H1 (cell line): ENCODE results near the gene GSTO1. TPM values are rescaled to one million over a fixed set of nuclear protein-coding genes. Genes with fewer than 3 reads are reported as not detected.

Source experiments
- CBX5 ChIP-seq: fragments of 300-800, 300-1000 bp; sonication (generic); IDR thresholded peaks from 2 replicates; pipeline ENCODE4 v1.7.1; 2016; ENCODE audit warnings: antibody characterized with exemption, low read length, low read depth
- polyA plus RNA-seq, 7 experiments: library from polyadenylated mRNA; depleted of rRNA in 3 of 7; stranded (reverse) in 5 of 7; unstranded in 2 of 7; fragments of >200 nt in 5 of 7; fragments of 200-250 nt in 2 of 7; gene quantifications; 1 replicate in 5 of 7; 2 replicates in 1 of 7; 4 replicates in 1 of 7; pipeline versions ENCODE4 v1.2.1 to v1.2.3, GENCODE V29; 2011 to 2013; ENCODE audit warnings: missing spikeins in 2 of 7, mixed read lengths in 2 of 7
- total RNA-seq: library from RNA; stranded (reverse); fragmentation: NEBNext Ultra II Directional; extraction: Animal tissue kit (Norgen Biotek cat#: 25700); gene quantifications from 2 replicates; pipeline ENCODE4 v1.2.1, GENCODE V29; 2021
- TF ChIP-seq, protein P1 (sequence below): IDR thresholded peaks from 2 replicates; pipeline ENCODE4 v1.6.1; 2012; ENCODE audit warnings: low read length, inconsistent platforms

The GSTO1 gene
- total and polyA plus RNA-seq, 2 of the 8 experiments (the other 6 are each of a cell fraction or from before 2014, with no cell fraction given) = 22.4 to 32.5 TPM

DNA sequence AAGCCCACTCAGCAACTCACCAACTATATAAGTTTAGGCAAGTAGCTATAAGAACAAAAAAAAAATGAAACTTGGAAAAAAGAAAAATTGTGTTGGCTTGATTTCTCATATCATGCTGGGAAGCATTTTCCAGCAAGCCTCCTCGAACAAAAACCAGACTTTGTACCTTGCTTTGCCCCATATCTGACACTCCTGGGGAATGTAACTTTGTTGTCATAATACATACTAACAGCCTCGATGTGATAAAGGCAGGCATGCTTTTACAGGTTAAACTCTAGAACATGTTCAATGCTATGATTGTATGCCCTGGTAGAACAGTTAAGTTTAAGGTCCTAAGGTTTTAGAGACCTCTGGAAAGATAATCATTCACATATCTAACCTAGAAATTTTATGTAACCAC, 34.2 kb upstream of the GSTO1 start (continued):
- TF ChIP-seq, protein P1, sequence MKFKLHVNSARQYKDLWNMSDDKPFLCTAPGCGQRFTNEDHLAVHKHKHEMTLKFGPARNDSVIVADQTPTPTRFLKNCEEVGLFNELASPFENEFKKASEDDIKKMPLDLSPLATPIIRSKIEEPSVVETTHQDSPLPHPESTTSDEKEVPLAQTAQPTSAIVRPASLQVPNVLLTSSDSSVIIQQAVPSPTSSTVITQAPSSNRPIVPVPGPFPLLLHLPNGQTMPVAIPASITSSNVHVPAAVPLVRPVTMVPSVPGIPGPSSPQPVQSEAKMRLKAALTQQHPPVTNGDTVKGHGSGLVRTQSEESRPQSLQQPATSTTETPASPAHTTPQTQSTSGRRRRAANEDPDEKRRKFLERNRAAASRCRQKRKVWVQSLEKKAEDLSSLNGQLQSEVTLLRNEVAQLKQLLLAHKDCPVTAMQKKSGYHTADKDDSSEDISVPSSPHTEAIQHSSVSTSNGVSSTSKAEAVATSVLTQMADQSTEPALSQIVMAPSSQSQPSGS = no peak
- no peak for TF ChIP-seq CBX5
